Loucy (cell line): ENCODE data around the gene CYS1.
"Not testable (repeated sequence)": the region's sequence is repeated elsewhere in the genome, so short reads cannot be mapped to it uniquely, and the experiment has no call there.

Source experiments
- CTCF ChIP-seq: fragments of 200-600 bp; sonication (generic); conservative IDR thresholded peaks from 2 replicates; pipeline ENCODE4 v1.5.1; 2014; ENCODE audit warnings: mild to moderate bottlenecking, antibody characterized with exemption, low read length
- EZH2phosphoT487 ChIP-seq: fragments of 200-600 bp; IDR thresholded peaks from 2 replicates; pipeline ENCODE4 v1.6.1; 2018; ENCODE audit warnings: antibody characterized with exemption, mild to moderate bottlenecking, moderate library complexity, borderline replicate concordance

- not testable (repeated sequence) for TF ChIP-seq CTCF, EZH2phosphoT487
Measured at GRCh38 chr2:10015376-10015989, 64.7 kb downstream of the CYS1 start.
